KMS-11 (cell line): ENCODE measurements around the gene CD247.

Experiments
- H2AFZ ChIP-seq: fragments of 200-600 bp; sonication (generic); 2 replicates; pipeline ENCODE4 v1.6.1; 2016; ENCODE audit warnings: antibody characterized with exemption, mixed run types, low read depth
- H3K27ac ChIP-seq: fragments of 200-600 bp; sonication (generic); 2 replicates; pipeline ENCODE4 v1.6.1; 2016; ENCODE audit warnings: mild to moderate bottlenecking, mixed run types
- H3K27me3 ChIP-seq: fragments of 200-600 bp; sonication (generic); 2 replicates; pipeline ENCODE4 v1.6.1; 2017; ENCODE audit warnings: mild to moderate bottlenecking, low read depth, mixed run types, moderate library complexity; ENCODE audit not compliant: insufficient read depth
- H3K36me3 ChIP-seq: fragments of 200-600 bp; sonication (generic); 2 replicates; pipeline ENCODE4 v1.6.1; 2017; ENCODE audit warnings: mild to moderate bottlenecking, mixed run types; ENCODE audit not compliant: insufficient read depth
- H3K4me1 ChIP-seq: fragments of 200-600 bp; sonication (generic); 2 replicates; pipeline ENCODE4 v1.6.1; 2016; ENCODE audit warnings: mild to moderate bottlenecking, low read depth, mixed run types; ENCODE audit not compliant: poor library complexity, severe bottlenecking
- H3K4me2 ChIP-seq: fragments of 200-600 bp; sonication (generic); 2 replicates; pipeline ENCODE4 v1.7.0; 2016; ENCODE audit warnings: mild to moderate bottlenecking, mixed run types
- H3K4me3 ChIP-seq: fragments of 200-600 bp; sonication (generic); IDR thresholded peaks from 2 replicates; pipeline ENCODE4 v1.6.1; 2017; ENCODE audit warnings: low read depth, low read length, mixed read lengths; ENCODE audit not compliant: insufficient read depth
- H3K79me2 ChIP-seq: fragments of 200-600 bp; sonication (generic); 2 replicates; pipeline ENCODE4 v1.6.1; 2016; ENCODE audit warnings: low read depth, mixed run types; ENCODE audit not compliant: insufficient read depth
- H3K9ac ChIP-seq: fragments of 200-600 bp; sonication (generic); 2 replicates; pipeline ENCODE4 v1.6.1; 2016; ENCODE audit warnings: mild to moderate bottlenecking, mixed run types
- H4K20me1 ChIP-seq: fragments of 200-600 bp; sonication (generic); 2 replicates; pipeline ENCODE4 v1.6.1; 2016; ENCODE audit warnings: mild to moderate bottlenecking, mixed run types; ENCODE audit not compliant: insufficient read depth
- CTCF ChIP-seq: fragments of 200-600 bp; sonication (generic); conservative IDR thresholded peaks from 2 replicates; pipeline ENCODE4 v1.6.1; 2017; ENCODE audit warnings: low read depth, mild to moderate bottlenecking, antibody characterized with exemption, low read length, moderate library complexity, mixed read lengths

The CD247 gene

GRCh38 chr1:167439301-167439988, 78.9 kb downstream of the CD247 start:
- H3K27me3 ChIP-seq = no peaks in the 10 kb centered on the region
- no peak overlapping the region for H3K27ac ChIP-seq
- peak overlapping the region; percentile 63 for H2AFZ ChIP-seq
- peak overlapping the region; percentile 15 for H3K4me2 ChIP-seq
- no peaks in the 10 kb centered on the region for H3K36me3 ChIP-seq
- H3K9ac ChIP-seq = peak overlapping the region; percentile 6; the same call in 1 of the 2 replicates
- H3K4me1 ChIP-seq = peaks cover 8% of the 10 kb centered on the region
- TF ChIP-seq CTCF = peak; percentile 55
- peak overlapping the region; percentile 66 for H3K4me3 ChIP-seq
- H4K20me1 ChIP-seq = no peaks in the 10 kb centered on the region
- no peaks in the 10 kb centered on the region for H3K79me2 ChIP-seq

GRCh38 chr1:167438171-167439138, 79.9 kb downstream of the CD247 start:
- no peak overlapping the region for H3K27ac ChIP-seq
- H3K4me3 ChIP-seq = peak overlapping the region; percentile 66
- H4K20me1 ChIP-seq = no peaks in the 10 kb centered on the region
- H3K4me2 ChIP-seq = peak overlapping the region; percentile 15
- no peaks in the 10 kb centered on the region for H3K36me3 ChIP-seq
- H3K9ac ChIP-seq = no peak overlapping the region
- no peaks in the 10 kb centered on the region for H3K27me3 ChIP-seq
- TF ChIP-seq CTCF = no peak
- no peaks in the 10 kb centered on the region for H3K79me2 ChIP-seq
- H2AFZ ChIP-seq = peak overlapping the region; percentile 63
- peaks cover 8% of the 10 kb centered on the region for H3K4me1 ChIP-seq

- no peak overlapping the region for H3K4me3 ChIP-seq
- H3K36me3 ChIP-seq = no peaks in the 10 kb centered on the region
- no peak overlapping the region for H2AFZ ChIP-seq
- H4K20me1 ChIP-seq = no peaks in the 10 kb centered on the region
- no peaks in the 10 kb centered on the region for H3K4me1 ChIP-seq
- H3K79me2 ChIP-seq = no peaks in the 10 kb centered on the region
- H3K9ac ChIP-seq = no peak overlapping the region
- no peak overlapping the region for H3K4me2 ChIP-seq
- no peak for TF ChIP-seq CTCF
- H3K27me3 ChIP-seq = no peaks in the 10 kb centered on the region
- H3K27ac ChIP-seq = no peak overlapping the region
Measured at GRCh38 chr1:167435484-167435883, 82.8 kb downstream of the CD247 start.

GRCh38 chr1:167434306-167434705, 84.0 kb downstream of the CD247 start:
- H3K4me1 ChIP-seq = no peaks in the 10 kb centered on the region

More at GRCh38 chr1:167434306-167434705, 84.0 kb downstream of the CD247 start:
- no peaks in the 10 kb centered on the region for H4K20me1 ChIP-seq
- TF ChIP-seq CTCF = no peak
- no peaks in the 10 kb centered on the region for H3K27me3 ChIP-seq
- no peak overlapping the region for H3K4me3 ChIP-seq
- no peak overlapping the region for H3K9ac ChIP-seq
- H3K36me3 ChIP-seq = no peaks in the 10 kb centered on the region
- no peak overlapping the region for H3K4me2 ChIP-seq
- no peak overlapping the region for H3K27ac ChIP-seq
- H2AFZ ChIP-seq = no peak overlapping the region
- no peaks in the 10 kb centered on the region for H3K79me2 ChIP-seq
